PC-3 (cell line): Measurements from ENCODE around the gene MGAT4B. TPM values are rescaled to one million over a fixed set of nuclear protein-coding genes. Genes with fewer than 3 reads are reported as not detected.

ENCODE experiments used
- ATAC-seq: fragments of 200-7000 bp; cut with Tn5 transposase; 2 replicates; pipeline ENCODE4 v1.9.1; 2020; ENCODE audit warnings: mild to moderate bottlenecking, moderate library complexity
- BruUV-seq: library from RNA; stranded (reverse); fragments of 400-500 nt; replicated peaks from 2 replicates; lab custom pipeline; 2021; lab: Mats Ljungman, UMichigan
- CTCF ChIA-PET: fragments of 300-600 bp; sonication (Branson Sonifier 250); formaldehyde crosslinking; loops from one replicate; lab custom pipeline; 2022; ENCODE audit warnings: antibody characterized with exemption; lab: Charles Lee
- POLR2A ChIA-PET: fragments of 300-600 bp; sonication (Branson Sonifier 250); formaldehyde crosslinking; loops from one replicate; lab custom pipeline; 2022; ENCODE audit warnings: antibody characterized with exemption; ENCODE audit not compliant: unreplicated experiment; lab: Charles Lee
- DNase-seq: peaks from one replicate; pipeline ENCODE4 v3.0.0-alpha.2; 2015
- H2AFZ ChIP-seq: fragments of 300-600 bp; sonication (generic); 2 replicates; pipeline ENCODE4 v1.6.0; 2016; ENCODE audit warnings: antibody characterized with exemption, low read length
- H3F3A ChIP-seq: fragments of 300-600 bp; sonication (generic); one replicate; pipeline ENCODE4 v1.6.0; 2017; ENCODE audit warnings: antibody characterized with exemption, low read length, control low read depth, mild to moderate bottlenecking; ENCODE audit not compliant: unreplicated experiment
- H3K27ac ChIP-seq: fragments of 300-600 bp; sonication (generic); 2 replicates; pipeline ENCODE4 v1.5.1; 2016; ENCODE audit warnings: mild to moderate bottlenecking, low read length
- H3K27me3 ChIP-seq: fragments of 300-600 bp; sonication (generic); 2 replicates; pipeline ENCODE4 v1.6.1; 2016; ENCODE audit warnings: low read length, mixed read lengths
- H3K36me3 ChIP-seq: fragments of 300-600 bp; sonication (generic); 2 replicates; pipeline ENCODE4 v1.6.1; 2016; ENCODE audit warnings: low read depth, mixed run types, low read length, mixed read lengths
- H3K4me1 ChIP-seq: fragments of 300-600 bp; sonication (generic); 2 replicates; pipeline ENCODE4 v1.5.1; 2016; ENCODE audit warnings: low read length; ENCODE audit not compliant: insufficient read depth
- H3K4me2 ChIP-seq: fragments of 300-600 bp; sonication (generic); 2 replicates; pipeline ENCODE4 v1.6.0; 2016; ENCODE audit warnings: low read length
- H3K4me3 ChIP-seq: fragments of 300-600 bp; sonication (generic); 2 replicates; pipeline ENCODE4 v1.5.1; 2016; ENCODE audit warnings: mild to moderate bottlenecking, low read length, mixed read lengths
- H3K79me2 ChIP-seq: fragments of 300-600 bp; sonication (generic); 2 replicates; pipeline ENCODE4 v1.6.1; 2017; ENCODE audit warnings: low read length, mixed read lengths
- H3K9ac ChIP-seq: fragments of 300-600 bp; sonication (generic); 2 replicates; pipeline ENCODE4 v1.6.0; 2016; ENCODE audit warnings: mild to moderate bottlenecking, low read length
- H3K9me2 ChIP-seq: fragments of 300-600 bp; sonication (generic); replicated peaks from 2 replicates; pipeline ENCODE4 v1.6.1; 2016; ENCODE audit warnings: mixed run types, low read length, mixed read lengths
- H3K9me3 ChIP-seq: fragments of 300-600 bp; sonication (generic); 2 replicates; pipeline ENCODE4 v1.6.1; 2016; ENCODE audit warnings: low read length, mixed read lengths
- H4K20me1 ChIP-seq: fragments of 300-600 bp; sonication (generic); 2 replicates; pipeline ENCODE4 v1.6.1; 2016; ENCODE audit warnings: low read length, mixed read lengths
- EZH2 ChIP-seq: fragments of 300-600 bp; sonication (generic); IDR thresholded peaks from one replicate; pipeline ENCODE4 v1.6.1; 2017; ENCODE audit warnings: antibody characterized with exemption, mild to moderate bottlenecking, low read length; ENCODE audit not compliant: unreplicated experiment
- EZH2phosphoT487 ChIP-seq: fragments of 300-600 bp; sonication (generic); IDR thresholded peaks from 2 replicates; pipeline ENCODE4 v1.6.1; 2018; ENCODE audit warnings: mild to moderate bottlenecking, antibody characterized with exemption, low read length, borderline replicate concordance
- intact Hi-C: fragments of 100-400 bp; cut with micrococcal nuclease; formaldehyde crosslinking; loops from 2 replicates; pipeline ENCODE4 v1.9.0; 2023
- total RNA-seq: library from RNA; depleted of rRNA; stranded (reverse); fragments of >200 nt; gene quantifications from 2 replicates; pipeline ENCODE4 v1.2.3, GENCODE V29; 2014
- TF ChIP-seq, protein P1 (sequence below): fragments of 300-600 bp; sonication (generic); conservative IDR thresholded peaks from 2 replicates; pipeline ENCODE4 v1.5.1; 2017; ENCODE audit warnings: antibody characterized with exemption, low read depth, mild to moderate bottlenecking, low read length

MGAT4B gene
- total RNA-seq, 1 experiment from 2014 or later = 88.9 TPM

- H4K20me1 ChIP-seq = peaks cover 53% of the 10 kb centered on the region
- ATAC-seq (no peak), DNase-seq (no peak)
- TF ChIP-seq EZH2 = no peak
- TF ChIP-seq, protein P1, sequence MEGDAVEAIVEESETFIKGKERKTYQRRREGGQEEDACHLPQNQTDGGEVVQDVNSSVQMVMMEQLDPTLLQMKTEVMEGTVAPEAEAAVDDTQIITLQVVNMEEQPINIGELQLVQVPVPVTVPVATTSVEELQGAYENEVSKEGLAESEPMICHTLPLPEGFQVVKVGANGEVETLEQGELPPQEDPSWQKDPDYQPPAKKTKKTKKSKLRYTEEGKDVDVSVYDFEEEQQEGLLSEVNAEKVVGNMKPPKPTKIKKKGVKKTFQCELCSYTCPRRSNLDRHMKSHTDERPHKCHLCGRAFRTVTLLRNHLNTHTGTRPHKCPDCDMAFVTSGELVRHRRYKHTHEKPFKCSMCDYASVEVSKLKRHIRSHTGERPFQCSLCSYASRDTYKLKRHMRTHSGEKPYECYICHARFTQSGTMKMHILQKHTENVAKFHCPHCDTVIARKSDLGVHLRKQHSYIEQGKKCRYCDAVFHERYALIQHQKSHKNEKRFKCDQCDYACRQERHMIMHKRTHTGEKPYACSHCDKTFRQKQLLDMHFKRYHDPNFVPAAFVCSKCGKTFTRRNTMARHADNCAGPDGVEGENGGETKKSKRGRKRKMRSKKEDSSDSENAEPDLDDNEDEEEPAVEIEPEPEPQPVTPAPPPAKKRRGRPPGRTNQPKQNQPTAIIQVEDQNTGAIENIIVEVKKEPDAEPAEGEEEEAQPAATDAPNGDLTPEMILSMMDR = no peak
- no peak for TF ChIP-seq EZH2phosphoT487
- no peak overlapping the region for H2AFZ ChIP-seq
- H3K9me3 ChIP-seq = no peaks in the 10 kb centered on the region
- ChIA-PET CTCF (no interaction called here), POLR2A (interaction anchor here (0.6 to 0.7 kb wide), 2 partner anchors 16 to 91 kb away, joined by 4 to 6 read pairs; no protein-coding TSS in a partner anchor)
- no peak overlapping the region for H3K4me3 ChIP-seq
- H3K36me3 ChIP-seq = peaks cover 50% of the 10 kb centered on the region
- peaks cover 65% of the 10 kb centered on the region for H3K79me2 ChIP-seq
- no TSS peak for BruUV-seq
- intact Hi-C loops = no loop called here
- H3K27me3 ChIP-seq = no peaks in the 10 kb centered on the region
- no peak overlapping the region for H3K9ac ChIP-seq
- H3F3A ChIP-seq = no peaks in the 10 kb centered on the region
- H3K4me1 ChIP-seq = peaks cover 27% of the 10 kb centered on the region
- no peaks in the 10 kb centered on the region for H3K9me2 ChIP-seq
- 0 out of 2 replicates have a peak overlapping the region, but pooled peaks have one; percentile 3 for H3K4me2 ChIP-seq
- no peak overlapping the region for H3K27ac ChIP-seq
Observed at GRCh38 chr5:179824745-179825112, 18.1 kb upstream of the MGAT4B start.

DNA sequence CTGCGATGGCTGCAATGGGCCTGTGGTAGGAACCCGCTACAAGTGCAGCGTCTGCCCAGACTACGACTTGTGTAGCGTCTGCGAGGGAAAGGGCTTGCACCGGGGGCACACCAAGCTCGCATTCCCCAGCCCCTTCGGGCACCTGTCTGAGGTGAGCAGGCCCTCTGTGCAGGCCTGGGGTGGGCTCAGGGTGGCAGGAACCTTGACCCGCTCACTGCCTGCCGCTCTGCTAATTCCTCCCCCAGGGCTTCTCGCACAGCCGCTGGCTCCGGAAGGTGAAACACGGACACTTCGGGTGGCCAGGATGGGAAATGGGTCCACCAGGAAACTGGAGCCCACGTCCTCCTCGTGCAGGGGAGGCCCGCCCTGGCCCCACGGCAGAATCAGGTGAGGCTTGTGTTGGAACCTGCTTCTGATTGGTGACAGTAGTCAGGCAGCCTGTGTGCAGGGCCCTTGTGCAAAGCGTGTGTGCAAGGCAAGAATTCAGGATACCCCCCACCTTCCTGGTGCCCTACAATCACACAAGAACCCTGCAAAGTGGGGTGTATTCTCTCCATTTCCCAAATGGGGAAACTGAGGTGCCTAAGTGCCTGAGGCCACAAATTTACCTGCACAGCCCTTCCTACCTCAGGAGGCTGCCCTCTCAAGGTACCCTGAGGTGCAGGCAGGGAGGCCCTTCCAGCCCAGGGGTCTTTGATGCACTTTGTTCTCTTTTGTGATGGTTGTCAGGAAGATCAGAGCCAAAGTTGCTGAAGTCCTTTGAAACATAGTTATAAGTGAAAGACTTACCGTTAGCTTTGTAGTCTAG, 17.5 kb upstream of the MGAT4B start:
- ChIA-PET POLR2A (interaction anchor here (0.6 to 0.7 kb wide), 2 partner anchors 16 to 91 kb away, joined by 4 to 6 read pairs; no protein-coding TSS in a partner anchor), CTCF (no interaction called here)
- no peaks in the 10 kb centered on the region for H3K9me2 ChIP-seq
- intact Hi-C loops = no loop called here
- TF ChIP-seq EZH2 (no peak), EZH2phosphoT487 (no peak)
- peaks cover 44% of the 10 kb centered on the region for H3K36me3 ChIP-seq
- H3K4me1 ChIP-seq = peaks cover 32% of the 10 kb centered on the region
- H3F3A ChIP-seq = no peaks in the 10 kb centered on the region
- peaks cover 65% of the 10 kb centered on the region for H3K79me2 ChIP-seq
- H3K9ac ChIP-seq = no peak overlapping the region
- H3K4me2 ChIP-seq = peak overlapping the region; percentile 3; the same call in 1 of the 2 replicates
- no peak overlapping the region for H3K4me3 ChIP-seq
- H4K20me1 ChIP-seq = peaks cover 53% of the 10 kb centered on the region
- H3K9me3 ChIP-seq = no peaks in the 10 kb centered on the region
- H2AFZ ChIP-seq = no peak overlapping the region
- H3K27me3 ChIP-seq = no peaks in the 10 kb centered on the region
- ATAC-seq = no peak
- BruUV-seq = no TSS peak
- no peak for DNase-seq
- H3K27ac ChIP-seq = no peak overlapping the region

- intact Hi-C loops = no loop called here
- no peak for TF ChIP-seq EZH2
- TF ChIP-seq, protein P1 = no peak
- TF ChIP-seq EZH2phosphoT487 = no peak
- POLR2A ChIA-PET = no interaction called here
- Histone ChIP-seq H3K9ac (peak overlapping the region; percentile 94; the same call in 1 of the 2 replicates), H3F3A (no peaks in the 10 kb centered on the region), H3K4me3 (peak overlapping the region; percentile 93), H3K9me3 (no peaks in the 10 kb centered on the region), H3K27ac (no peak overlapping the region), H3K79me2 (peaks cover 56% of the 10 kb centered on the region), H3K27me3 (no peaks in the 10 kb centered on the region), H3K4me2 (peak overlapping the region; percentile 89), H3K9me2 (no peaks in the 10 kb centered on the region), H3K36me3 (peaks cover 31% of the 10 kb centered on the region), H4K20me1 (peaks cover 50% of the 10 kb centered on the region), H2AFZ (no peak overlapping the region), H3K4me1 (peaks cover 44% of the 10 kb centered on the region)
- no TSS peak for BruUV-seq
- CTCF ChIA-PET = no interaction called here
- no peak for ATAC-seq
- DNase-seq = no peak
Observed at GRCh38 chr5:179822444-179822990, 15.9 kb upstream of the MGAT4B start.
